GM18526 (cell line): ENCODE data around the gene KCNS3.

Source experiments
- POLR2A ChIP-seq: IDR thresholded peaks from 3 replicates; pipeline ENCODE4 v1.6.1; 2011; ENCODE audit not compliant: insufficient read length; ENCODE audit errors: extremely low read depth

Gene KCNS3

GRCh38 chr2:17863539-17863938, 14.9 kb upstream of the KCNS3 start:
- TF ChIP-seq POLR2A, result no peak

GRCh38 chr2:17864676-17865075, 13.8 kb upstream of the KCNS3 start:
- TF ChIP-seq POLR2A, result no peak

GRCh38 chr2:17867133-17867532, 11.3 kb upstream of the KCNS3 start:
- no peak for TF ChIP-seq POLR2A

- TF ChIP-seq POLR2A, result no peak
These were observed 9.3 kb upstream of the KCNS3 start for GRCh38 chr2:17869128-17869527.

- TF ChIP-seq POLR2A, result no peak
These were observed 6.8 kb upstream of the KCNS3 start for GRCh38 chr2:17871639-17872038.

- no peak for TF ChIP-seq POLR2A
These were observed 5.4 kb upstream of the KCNS3 start for GRCh38 chr2:17873021-17873420.

- TF ChIP-seq POLR2A, result no peak
These were observed 1.9 kb upstream of the KCNS3 start for GRCh38 chr2:17876590-17876989.

- TF ChIP-seq POLR2A, result no peak
These were observed 621 bp upstream of the KCNS3 start for GRCh38 chr2:17877811-17878280.

- TF ChIP-seq POLR2A, result no peak
These were observed 858 bp downstream of the KCNS3 start for GRCh38 chr2:17879137-17879912.

- TF ChIP-seq POLR2A, result no peak
These were observed 1.4 kb downstream of the KCNS3 start for GRCh38 chr2:17879913-17880274.

GRCh38 chr2:17892770-17893534, 14.5 kb downstream of the KCNS3 start:
- no peak for TF ChIP-seq POLR2A

- no peak for TF ChIP-seq POLR2A
These were observed 15.5 kb downstream of the KCNS3 start for GRCh38 chr2:17894005-17894404.

GRCh38 chr2:17894556-17894955, 16.1 kb downstream of the KCNS3 start:
- TF ChIP-seq POLR2A, result no peak

GRCh38 chr2:17899871-17900270, 21.4 kb downstream of the KCNS3 start:
- no peak for TF ChIP-seq POLR2A

- TF ChIP-seq POLR2A, result no peak
These were observed 22.8 kb downstream of the KCNS3 start for GRCh38 chr2:17901246-17901645.

GRCh38 chr2:17910980-17911379, 32.5 kb downstream of the KCNS3 start:
- TF ChIP-seq POLR2A, result no peak
